CD4-positive, alpha-beta T cell (primary cell): Measurements from ENCODE around the gene RPL18A. TPM values are rescaled to one million over a fixed set of nuclear protein-coding genes. Genes with fewer than 3 reads are reported as not detected.

Source experiments
- ATAC-seq: fragments of 200-7000 bp; cut with Tn5 transposase; one replicate; pipeline ENCODE4 v1.10.0; 2022; ENCODE audit warnings: mild to moderate bottlenecking; ENCODE audit not compliant: poor library complexity
- CTCF ChIA-PET: fragments of 350-600 bp; sonication (Branson Sonifier 250); formaldehyde crosslinking; loops from one replicate; lab custom pipeline; 2021; ENCODE audit warnings: antibody characterized with exemption, inconsistent platforms; lab: Charles Lee
- POLR2A ChIA-PET: fragments of 350-600 bp; sonication (Branson Sonifier 250); formaldehyde crosslinking; loops from one replicate; lab custom pipeline; 2021; ENCODE audit warnings: antibody characterized with exemption, inconsistent platforms; lab: Charles Lee
- DNase-seq, 14 experiments: peaks; one replicate each; pipeline ENCODE4 v3.0.0-alpha.2; 2013 to 2020; ENCODE audit warnings: mixed read lengths in 2 of 14
- H3K27ac ChIP-seq, 2 donors: one replicate each; pipeline versions ENCODE4 v1.5.1 to v1.7.0; 2013; ENCODE audit warnings: low read length in 2 of 2, low read depth in 1 of 2, mild to moderate bottlenecking in 1 of 2
- H3K27me3 ChIP-seq, 2 experiments: 1 replicate in 1 of 2; 2 replicates in 1 of 2; pipeline versions ENCODE4 v1.6.1 to v1.7.0; 2013; ENCODE audit warnings: low read length in 2 of 2, control low read depth in 1 of 2, mild to moderate bottlenecking in 1 of 2, moderate library complexity in 1 of 2; ENCODE audit not compliant: insufficient read depth in 2 of 2, control insufficient read depth in 1 of 2
- H3K36me3 ChIP-seq: one replicate; pipeline ENCODE4 v1.6.1; 2013; ENCODE audit warnings: low read length, control low read depth; ENCODE audit not compliant: insufficient read depth
- H3K4me1 ChIP-seq: one replicate; pipeline ENCODE4 v1.6.1; 2013; ENCODE audit warnings: low read length, control low read depth; ENCODE audit not compliant: insufficient read depth
- H3K4me3 ChIP-seq: one replicate; pipeline ENCODE4 v1.5.1; 2013; ENCODE audit warnings: mild to moderate bottlenecking, low read length, moderate library complexity
- H3K9me3 ChIP-seq, 2 experiments: 1 replicate in 1 of 2; 2 replicates in 1 of 2; pipeline versions ENCODE4 v1.6.1 to v1.7.0; 2013; ENCODE audit warnings: low read length in 2 of 2, mild to moderate bottlenecking in 2 of 2, control low read depth in 1 of 2, moderate library complexity in 1 of 2; ENCODE audit not compliant: control insufficient read depth in 1 of 2, insufficient read depth in 1 of 2
- H3K27ac Mint-ChIP-seq: one replicate; pipeline ENCODE4 v1.8.0; 2020; ENCODE audit warnings: mixed read lengths
- H3K27me3 Mint-ChIP-seq: one replicate; pipeline ENCODE4 v1.8.0; 2021; ENCODE audit warnings: mixed read lengths
- H3K36me3 Mint-ChIP-seq: one replicate; pipeline ENCODE4 v1.8.0; 2021; ENCODE audit warnings: low read depth, mixed read lengths
- H3K4me1 Mint-ChIP-seq: one replicate; pipeline ENCODE4 v1.8.0; 2021; ENCODE audit warnings: low read depth, mixed read lengths
- H3K4me3 Mint-ChIP-seq: one replicate; pipeline ENCODE4 v1.8.0; 2020; ENCODE audit warnings: mild to moderate bottlenecking, mixed read lengths
- H3K9me3 Mint-ChIP-seq: one replicate; pipeline ENCODE4 v1.8.0; 2020; ENCODE audit warnings: mixed read lengths
- CTCF ChIP-seq: fragments of 200-600 bp; IDR thresholded peaks from one replicate; pipeline ENCODE4 v1.8.0; 2022; ENCODE audit warnings: antibody characterized with exemption, mild to moderate bottlenecking
- intact Hi-C, 2 experiments: fragments of 100-400 bp; cut with DNase I in 1 of 2; cut with micrococcal nuclease in 1 of 2; formaldehyde crosslinking; loops; one replicate each; pipeline versions ENCODE4 v1.15.1 to v1.9.0; 2023 to 2025; cut with DNase I, micrococcal nuclease
- polyA plus RNA-seq, 2 donors: library from polyadenylated mRNA; unstranded; fragments of 120-200 nt; gene quantifications; one replicate each; pipeline ENCODE4 v1.2.1, GENCODE V29; 2013
- total RNA-seq, 174 experiments: library from RNA in 2 of 174; stranded (reverse) in 2 of 174; gene quantifications; one replicate each; pipeline ENCODE4 v1.2.3 and lab custom pipeline; 2021 to 2026

RPL18A gene
- total RNA-seq (1,000 to 10,000 TPM; 4,157 to 4,260 TPM), total RNA-seq (lab: John Stamatoyannopoulos, UW) (407 to 1,169 (median 624) reads per million in 172 experiments)
- 4,884 TPM for polyA plus RNA-seq (2013, experiment 1 of 2)
- 4,437 TPM for polyA plus RNA-seq (2013, experiment 2 of 2)

GRCh38 chr19:17859533-17860330 lies at the start of gene RPL18A:
TSS of gene RPL18A (plus strand) at chr19:17859910. CDS start at chr19:17859957, 47 bp downstream.
- H3K27me3 ChIP-seq: no peaks in the 10 kb centered on the region
- H3K27ac Mint-ChIP-seq: peak within 1 kb of the TSS; percentile 88
- no peaks in the 10 kb centered on the region for H3K9me3 Mint-ChIP-seq
- H3K27me3 Mint-ChIP-seq: no peaks in the 10 kb centered on the region
- H3K36me3 ChIP-seq: peaks cover 37% of the 10 kb centered on the region
- no peaks in the 10 kb centered on the region for H3K9me3 ChIP-seq
- peaks cover 45% of the 10 kb centered on the region for H3K36me3 Mint-ChIP-seq
- CTCF ChIA-PET: interaction anchor here (0.6 to 4.6 kb wide), 42 partner anchors 9 to 420 kb away, joined by 3 to 226 read pairs (median 4); partner anchors contain the start of genes CCDC124, FCHO1, JAK3 and SLC5A5
- H3K4me3 Mint-ChIP-seq: peak within 1 kb of the TSS; percentile 100
- peak within 1 kb of the TSS; percentile 1 to 71 for H3K27ac ChIP-seq
- peaks cover 37% of the 10 kb centered on the region for H3K4me1 ChIP-seq
- intact Hi-C loops: loop anchor here (1.0 to 10.0 kb wide), 7 partner anchors 73 to 415 kb away; partner anchors contain the start of gene TMEM221 (in 1 of the 2)
- H3K4me1 Mint-ChIP-seq: peaks cover 33% of the 10 kb centered on the region
- DNase-seq (peak; percentile 96 to 100 (median 99)), ATAC-seq (peak; percentile 95)
- peak; percentile 82 for TF ChIP-seq CTCF
- H3K4me3 ChIP-seq: peak within 1 kb of the TSS; percentile 86
- POLR2A ChIA-PET: interaction anchor here (0.6 to 4.3 kb wide), 43 partner anchors 11 to 972 kb away, joined by 3 to 275 read pairs (median 4); partner anchors contain the start of genes ARRDC2, CCDC124, DDA1 and ELL

- no peaks in the 10 kb centered on the region for H3K9me3 Mint-ChIP-seq
- H3K4me3 Mint-ChIP-seq: no peak overlapping the region
- DNase-seq (no peak), ATAC-seq (no peak)
- intact Hi-C loops: no loop called here
- H3K27ac ChIP-seq: no peak overlapping the region
- ChIA-PET POLR2A (no interaction called here), CTCF (interaction anchor here (0.6 kb wide), 1 partner anchor 365 kb away, joined by 4 read pairs; no protein-coding TSS in a partner anchor)
- TF ChIP-seq CTCF: no peak
- H3K27me3 ChIP-seq: no peaks in the 10 kb centered on the region
- no peak overlapping the region for H3K27ac Mint-ChIP-seq
- no peaks in the 10 kb centered on the region for H3K27me3 Mint-ChIP-seq
- H3K4me3 ChIP-seq: no peak overlapping the region
- H3K9me3 ChIP-seq: no peaks in the 10 kb centered on the region
- H3K4me1 ChIP-seq: peaks cover 19% of the 10 kb centered on the region
- no peaks in the 10 kb centered on the region for H3K36me3 ChIP-seq
- H3K4me1 Mint-ChIP-seq: peaks cover 18% of the 10 kb centered on the region
- no peaks in the 10 kb centered on the region for H3K36me3 Mint-ChIP-seq
Measured at GRCh38 chr19:17811103-17811502, 48.6 kb upstream of the RPL18A start.

- CTCF ChIA-PET: interaction anchor here (0.6 kb wide), 1 partner anchor 364 kb away, joined by 4 read pairs; no protein-coding TSS in a partner anchor
- Histone ChIP-seq H3K9me3 (no peaks in the 10 kb centered on the region), H3K4me1 (peaks cover 16% of the 10 kb centered on the region), H3K36me3 (no peaks in the 10 kb centered on the region), H3K4me3 (no peak overlapping the region), H3K27ac (no peak overlapping the region), H3K27me3 (no peaks in the 10 kb centered on the region)
- Mint-ChIP-seq H3K4me1 (peaks cover 12% of the 10 kb centered on the region), H3K27ac (no peak overlapping the region), H3K36me3 (no peaks in the 10 kb centered on the region), H3K4me3 (no peak overlapping the region), H3K27me3 (no peaks in the 10 kb centered on the region), H3K9me3 (no peaks in the 10 kb centered on the region)
- POLR2A ChIA-PET: no interaction called here
- TF ChIP-seq CTCF: no peak
- DNase-seq (no peak), ATAC-seq (no peak)
- intact Hi-C loops: no loop called here
Measured at GRCh38 chr19:17811681-17812080, 48.0 kb upstream of the RPL18A start.
